ENCODE results near the gene CDK6.
A peak's percentile ranks its signal among the peaks of the same experiment; 100 is the strongest.

CDK6 gene

DNA sequence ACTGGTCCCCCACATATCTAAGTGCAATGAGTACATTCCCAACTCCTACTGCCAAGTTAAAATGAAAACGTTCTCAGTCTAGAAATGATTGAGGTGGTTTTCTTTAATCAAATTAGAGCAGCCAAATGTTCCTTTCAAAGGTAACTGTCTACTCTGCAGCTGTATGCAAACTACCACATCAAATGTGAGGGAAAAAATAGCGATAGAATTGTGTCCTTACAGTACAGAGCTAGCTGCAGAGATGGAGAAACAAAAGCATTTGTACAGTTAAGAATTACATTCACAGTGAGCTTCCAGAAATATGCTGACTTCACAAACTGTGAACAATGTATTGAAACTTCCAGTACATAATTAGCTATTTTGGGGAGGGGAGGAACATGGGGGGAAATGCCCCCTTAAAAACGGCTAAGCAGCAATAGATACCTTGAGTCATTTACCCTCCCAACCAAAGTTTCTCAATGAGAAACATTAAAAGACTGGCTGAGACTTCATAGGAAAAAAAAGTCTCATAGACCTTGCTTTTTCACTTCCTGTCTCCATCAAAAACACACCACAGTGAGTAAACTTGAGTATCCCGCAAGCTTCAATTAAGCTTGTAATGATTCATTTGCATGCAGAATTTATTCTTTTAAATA, 22.9 kb downstream of the CDK6 start:
- peak; percentile 82 for DNase-seq (ENCODE audit: low read depth)
- TF ChIP-seq, protein P1, sequence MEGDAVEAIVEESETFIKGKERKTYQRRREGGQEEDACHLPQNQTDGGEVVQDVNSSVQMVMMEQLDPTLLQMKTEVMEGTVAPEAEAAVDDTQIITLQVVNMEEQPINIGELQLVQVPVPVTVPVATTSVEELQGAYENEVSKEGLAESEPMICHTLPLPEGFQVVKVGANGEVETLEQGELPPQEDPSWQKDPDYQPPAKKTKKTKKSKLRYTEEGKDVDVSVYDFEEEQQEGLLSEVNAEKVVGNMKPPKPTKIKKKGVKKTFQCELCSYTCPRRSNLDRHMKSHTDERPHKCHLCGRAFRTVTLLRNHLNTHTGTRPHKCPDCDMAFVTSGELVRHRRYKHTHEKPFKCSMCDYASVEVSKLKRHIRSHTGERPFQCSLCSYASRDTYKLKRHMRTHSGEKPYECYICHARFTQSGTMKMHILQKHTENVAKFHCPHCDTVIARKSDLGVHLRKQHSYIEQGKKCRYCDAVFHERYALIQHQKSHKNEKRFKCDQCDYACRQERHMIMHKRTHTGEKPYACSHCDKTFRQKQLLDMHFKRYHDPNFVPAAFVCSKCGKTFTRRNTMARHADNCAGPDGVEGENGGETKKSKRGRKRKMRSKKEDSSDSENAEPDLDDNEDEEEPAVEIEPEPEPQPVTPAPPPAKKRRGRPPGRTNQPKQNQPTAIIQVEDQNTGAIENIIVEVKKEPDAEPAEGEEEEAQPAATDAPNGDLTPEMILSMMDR (IDR thresholded peaks at IDR 0.05; ENCODE audit: insufficient read depth, low read depth, low read length, missing control alignments), result no peak
- H3K4me3 ChIP-seq (ENCODE audit: low read depth, low read length), result peak overlapping the region; percentile 4

GRCh38 chr7:92811158-92811557, 25.2 kb downstream of the CDK6 start:
- no peak for DNase-seq (ENCODE audit: low read depth)
- TF ChIP-seq, protein P1 (IDR thresholded peaks at IDR 0.05; ENCODE audit: insufficient read depth, low read depth, low read length, missing control alignments), result no peak
- no peak overlapping the region for H3K4me3 ChIP-seq (ENCODE audit: low read depth, low read length)

DNA sequence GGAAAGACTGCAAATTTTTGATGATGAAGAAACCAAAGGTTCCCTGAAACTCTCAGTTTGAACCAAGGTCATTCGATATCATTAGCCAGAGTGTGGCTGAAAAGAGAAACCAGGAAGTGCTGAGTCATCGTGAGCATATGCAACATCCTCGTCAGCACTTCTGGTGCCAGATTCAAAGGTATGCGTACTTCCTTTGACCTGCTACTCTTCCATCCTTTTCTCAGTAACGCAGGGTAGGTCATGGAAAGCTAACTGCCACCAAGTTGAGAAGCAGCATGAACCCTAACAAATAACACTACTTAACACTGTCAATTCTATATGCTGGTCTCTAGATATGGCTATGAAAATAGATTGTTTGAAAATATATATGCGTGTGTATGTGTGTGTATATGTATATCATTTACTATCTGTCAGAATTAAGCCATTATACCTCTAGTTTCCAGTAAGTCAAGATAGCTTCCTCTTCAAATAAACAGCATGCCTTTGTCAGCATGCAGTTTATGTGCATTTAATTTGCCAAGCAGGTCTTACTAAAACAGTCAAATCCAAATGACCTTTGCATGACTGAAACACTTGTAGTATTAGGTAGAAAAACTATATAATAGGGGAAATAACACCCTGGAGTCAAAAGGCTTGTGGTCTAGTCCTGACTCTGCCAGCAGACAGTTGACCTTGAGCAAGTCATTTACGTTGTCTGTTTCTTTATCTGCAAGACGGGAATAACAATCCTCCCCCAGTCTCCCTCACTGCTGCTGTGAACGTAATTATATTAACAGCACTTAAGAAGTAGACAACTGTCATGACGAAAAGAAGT, 26.4 kb downstream of the CDK6 start:
- TF ChIP-seq, protein P1 (IDR thresholded peaks at IDR 0.05; ENCODE audit: insufficient read depth, low read depth, low read length, missing control alignments), result no peak
- peak; percentile 92 for DNase-seq (ENCODE audit: low read depth)
- no peak overlapping the region for H3K4me3 ChIP-seq (ENCODE audit: low read depth, low read length)

- TF ChIP-seq, protein P1 (IDR thresholded peaks at IDR 0.05; ENCODE audit: insufficient read depth, low read depth, low read length, missing control alignments), result no peak
- peak overlapping the region; percentile 3; the same call in 1 of the 2 replicates for H3K4me3 ChIP-seq (ENCODE audit: low read depth, low read length)
- DNase-seq (ENCODE audit: low read depth), result peak; percentile 64
Observed at GRCh38 chr7:92809397-92809759, 27.0 kb downstream of the CDK6 start.

GRCh38 chr7:92808635-92809034, 27.7 kb downstream of the CDK6 start:
- DNase-seq (ENCODE audit: low read depth), result no peak
- H3K4me3 ChIP-seq (ENCODE audit: low read depth, low read length), result no peak overlapping the region
- TF ChIP-seq, protein P1 (IDR thresholded peaks at IDR 0.05; ENCODE audit: insufficient read depth, low read depth, low read length, missing control alignments), result no peak

- no peak overlapping the region for H3K4me3 ChIP-seq (ENCODE audit: low read depth, low read length)
- TF ChIP-seq, protein P1 (IDR thresholded peaks at IDR 0.05; ENCODE audit: insufficient read depth, low read depth, low read length, missing control alignments), result no peak
- no peak for DNase-seq (ENCODE audit: low read depth)
Observed at GRCh38 chr7:92808006-92808405, 28.4 kb downstream of the CDK6 start.

Data from GM12865 (cell line).